ENCODE results near the gene BUD31. TPM values are rescaled to one million over a fixed set of nuclear protein-coding genes. Genes with fewer than 3 reads are reported as not detected.

Gene BUD31
- total and polyA plus RNA-seq, 10 of the 15 experiments (the other 5 are each of a cell fraction or from before 2014, with no cell fraction given): 74.2 to 317 (median 130) TPM

- no peaks in the 10 kb centered on the region for H3K27me3 ChIP-seq (replicated peaks in 1 of 2; ENCODE audit: control insufficient read depth in 2 of 2, insufficient read depth in 2 of 2, low read length in 1 of 2)
- ChIA-PET RAD21 (ENCODE audit: unreplicated experiment) (no interaction called here), POLR2A (interaction anchor here (1.0 kb wide), 1 partner anchor 304 kb away, joined by 3 read pairs; no protein-coding TSS in a partner anchor), CTCF (no interaction called here), SMC1A (ENCODE audit: uncharacterized antibody, unreplicated experiment) (no interaction called here)
- H3K36me3 ChIP-seq (ENCODE audit: control insufficient read depth in 2 of 2, insufficient read depth in 2 of 2, low read length in 1 of 2): peaks cover 10 to 18% of the 10 kb centered on the region in 2 experiments; a peak in 3 of 4 replicates
- H3K9ac ChIP-seq (ENCODE audit: control insufficient read depth, insufficient read depth, low read length): no peak overlapping the region
- no peaks in the 10 kb centered on the region for H3K9me3 ChIP-seq (replicated peaks; ENCODE audit: control insufficient read depth, insufficient read depth, low read length)
- DNase-seq (ENCODE audit: low read depth, low spot score) (no peak), ATAC-seq (no peak), FAIRE-seq (no peak)
- H2AFZ ChIP-seq (ENCODE audit: control insufficient read depth, low read depth, low read length): no peak overlapping the region
- H3K4me3 ChIP-seq: no peak overlapping the region
- 97% methylated on average over 24 of the region's 24 CpGs for WGBS (ENCODE audit: insufficient coverage, insufficient replicate concordance, low lambda C conversion rate, missing lambda C conversion rate)
- no peaks in the 10 kb centered on the region for H3K79me2 ChIP-seq (ENCODE audit: control insufficient read depth, insufficient read depth, low read length)
- intact Hi-C loops (cut with micrococcal nuclease; ENCODE audit: unreplicated experiment): no loop called here
- no TSS peak for BruUV-seq (replicated peaks)
- in situ Hi-C loops (cut with MboI): no loop called here
- H3K4me2 ChIP-seq (ENCODE audit: control insufficient read depth, insufficient read depth): no peak overlapping the region
- H4K20me1 ChIP-seq (ENCODE audit: control insufficient read depth, insufficient read depth): no peaks in the 10 kb centered on the region
- no peaks in the 10 kb centered on the region for H3K4me1 ChIP-seq (ENCODE audit: control insufficient read depth, insufficient read depth, low read length)
- no peak overlapping the region for H3K27ac ChIP-seq (ENCODE audit: control insufficient read depth, insufficient read depth)
- no peak for TF ChIP-seq IRF5 (IDR thresholded peaks at IDR 0.05; ENCODE audit: borderline replicate concordance)
- TF ChIP-seq SMARCA5 (IDR thresholded peaks at IDR 0.05): no peak
- TF ChIP-seq PRDM15 (CRISPR knock-in tag; IDR thresholded peaks at IDR 0.05): no peak
- TF ChIP-seq E2F8 (IDR thresholded peaks at IDR 0.05; ENCODE audit: low read depth, partially characterized antibody): no peak
- no peak for TF ChIP-seq ESRRA (IDR thresholded peaks at IDR 0.05; ENCODE audit: low read length)
- TF ChIP-seq POLR2AphosphoS2 (IDR thresholded peaks at IDR 0.05; ENCODE audit: low read depth, low read length): no peak
- TF ChIP-seq PKNOX1 (IDR thresholded peaks at IDR 0.05): no peak
- TF ChIP-seq POU2F2 (IDR thresholded peaks at IDR 0.05; ENCODE audit: borderline replicate concordance, low read depth, low read length): no peak
- no peak for TF ChIP-seq RELA (IDR thresholded peaks at IDR 0.05; ENCODE audit: borderline replicate concordance, partially characterized antibody)
- no peak for TF ChIP-seq ATF2 (IDR thresholded peaks at IDR 0.05; ENCODE audit: low read length)
- TF ChIP-seq JUND (IDR thresholded peaks at IDR 0.05; ENCODE audit: low read depth, low read length): no peak
- no peak for TF ChIP-seq EZH2 (IDR thresholded peaks at IDR 0.05; ENCODE audit: borderline replicate concordance, control insufficient read depth, low read depth, low read length)
Observed at GRCh38 chr7:99424932-99425730, 16.4 kb downstream of the BUD31 start.
